CD4-positive, alpha-beta T cell treated with Interleukin-4 for 4 hours (primary cell): ENCODE data around the gene ZBTB34.
A peak's percentile ranks its signal among the peaks of the same experiment; 100 is the strongest.
"Not testable (repeated sequence)": the region's sequence is repeated elsewhere in the genome, so short reads cannot be mapped to it uniquely, and the experiment has no call there.

Source experiments
- DNase-seq: peaks from one replicate; pipeline ENCODE4 v3.0.0-alpha.2; 2020

Gene ZBTB34, protein sequence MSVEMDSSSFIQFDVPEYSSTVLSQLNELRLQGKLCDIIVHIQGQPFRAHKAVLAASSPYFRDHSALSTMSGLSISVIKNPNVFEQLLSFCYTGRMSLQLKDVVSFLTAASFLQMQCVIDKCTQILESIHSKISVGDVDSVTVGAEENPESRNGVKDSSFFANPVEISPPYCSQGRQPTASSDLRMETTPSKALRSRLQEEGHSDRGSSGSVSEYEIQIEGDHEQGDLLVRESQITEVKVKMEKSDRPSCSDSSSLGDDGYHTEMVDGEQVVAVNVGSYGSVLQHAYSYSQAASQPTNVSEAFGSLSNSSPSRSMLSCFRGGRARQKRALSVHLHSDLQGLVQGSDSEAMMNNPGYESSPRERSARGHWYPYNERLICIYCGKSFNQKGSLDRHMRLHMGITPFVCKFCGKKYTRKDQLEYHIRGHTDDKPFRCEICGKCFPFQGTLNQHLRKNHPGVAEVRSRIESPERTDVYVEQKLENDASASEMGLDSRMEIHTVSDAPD

GRCh38 chr9:126860077-126860756 lies at the start of gene ZBTB34:
TSS of gene ZBTB34 (plus strand) at chr9:126860639. CDS start at chr9:126879400, 18,761 bp downstream.
- peak; percentile 53 for DNase-seq

- no peak for DNase-seq
Observed at GRCh38 chr9:126813072-126813471, 47.4 kb upstream of the ZBTB34 start.

- no peak for DNase-seq
Observed at GRCh38 chr9:126814091-126814490, 46.3 kb upstream of the ZBTB34 start.

- not testable (repeated sequence) for DNase-seq
Observed at GRCh38 chr9:126817615-126818014, 42.8 kb upstream of the ZBTB34 start.

DNA sequence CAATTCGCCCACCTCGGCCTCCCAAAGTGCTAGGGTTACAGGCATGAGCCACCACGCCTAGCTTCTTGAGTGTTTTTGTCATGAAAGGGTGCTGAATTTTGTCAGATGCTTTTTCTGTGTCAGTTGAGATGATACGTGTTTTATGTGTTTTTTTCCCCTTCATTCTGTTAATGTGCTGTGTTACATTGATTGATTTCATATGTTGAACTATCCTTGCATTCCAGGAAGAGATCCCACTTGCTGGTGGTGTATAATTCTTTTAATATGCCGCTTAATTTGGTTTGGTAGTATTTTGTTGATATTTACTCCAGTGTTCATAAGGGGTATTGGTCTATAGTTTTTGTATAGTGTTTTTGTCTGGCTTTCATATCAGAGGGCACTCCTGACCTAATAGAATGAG lies 42.0 kb upstream of the ZBTB34 start:
- no peak for DNase-seq

- DNase-seq: no peak
Observed at GRCh38 chr9:126819482-126819881, 41.0 kb upstream of the ZBTB34 start.

GRCh38 chr9:126822278-126822677 lies 38.2 kb upstream of the ZBTB34 start:
- DNase-seq: no peak

GRCh38 chr9:126822873-126823272 lies 37.6 kb upstream of the ZBTB34 start:
- DNase-seq: no peak

- not testable (repeated sequence) for DNase-seq
Observed at GRCh38 chr9:126824052-126824451, 36.4 kb upstream of the ZBTB34 start.

GRCh38 chr9:126827227-126827626 lies 33.2 kb upstream of the ZBTB34 start:
- DNase-seq: no peak

DNA sequence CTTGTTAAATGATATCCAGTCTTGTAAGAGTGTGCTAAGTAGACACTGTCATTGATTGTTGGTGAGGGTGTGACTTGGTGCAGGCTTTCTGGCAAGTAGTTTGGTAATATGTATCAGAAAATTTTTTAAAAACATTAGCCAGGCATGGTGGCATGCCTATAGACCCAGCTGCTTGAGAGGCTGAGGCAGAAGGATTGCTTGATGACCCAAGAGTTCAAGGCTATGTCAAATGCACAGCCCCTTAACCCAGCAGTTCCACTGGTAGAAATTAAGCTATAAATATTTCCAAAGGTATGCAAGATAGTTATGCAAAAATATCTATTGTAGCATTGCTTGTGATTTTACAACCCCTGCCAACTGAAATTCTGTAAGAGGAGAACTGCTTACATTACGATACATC lies 31.4 kb upstream of the ZBTB34 start:
- DNase-seq: no peak

- DNase-seq: no peak
Observed at GRCh38 chr9:126830827-126831226, 29.6 kb upstream of the ZBTB34 start.

DNA sequence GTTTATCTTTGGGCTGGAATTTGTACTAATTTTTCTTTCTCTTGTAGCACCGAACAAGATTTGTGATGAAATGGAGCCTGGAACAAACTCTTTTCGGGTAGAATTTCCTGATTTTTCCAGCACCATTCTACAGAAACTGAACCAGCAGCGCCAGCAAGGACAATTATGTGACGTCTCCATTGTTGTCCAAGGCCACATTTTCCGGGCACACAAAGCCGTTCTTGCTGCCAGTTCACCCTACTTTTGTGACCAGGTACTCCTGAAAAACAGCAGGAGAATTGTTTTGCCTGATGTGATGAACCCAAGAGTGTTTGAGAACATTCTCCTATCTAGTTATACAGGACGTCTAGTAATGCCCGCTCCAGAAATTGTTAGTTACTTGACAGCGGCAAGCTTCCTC lies 28.0 kb upstream of the ZBTB34 start:
- no peak for DNase-seq

DNA sequence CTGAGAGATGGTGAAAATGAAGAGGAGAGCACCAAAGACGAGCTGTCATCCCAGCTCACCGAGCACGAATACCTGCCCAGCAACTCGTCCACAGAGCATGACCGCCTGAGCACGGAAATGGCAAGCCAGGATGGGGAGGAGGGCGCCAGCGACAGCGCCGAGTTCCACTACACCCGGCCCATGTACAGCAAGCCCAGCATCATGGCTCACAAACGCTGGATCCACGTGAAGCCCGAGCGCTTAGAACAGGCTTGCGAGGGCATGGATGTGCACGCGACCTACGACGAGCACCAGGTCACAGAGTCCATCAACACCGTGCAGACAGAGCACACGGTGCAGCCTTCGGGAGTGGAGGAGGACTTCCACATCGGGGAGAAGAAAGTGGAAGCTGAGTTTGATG lies 27.4 kb upstream of the ZBTB34 start:
- DNase-seq: no peak

- no peak for DNase-seq
Observed at GRCh38 chr9:126833710-126834345, 26.6 kb upstream of the ZBTB34 start.

- no peak for DNase-seq
Observed at GRCh38 chr9:126834672-126835071, 25.8 kb upstream of the ZBTB34 start.

DNA sequence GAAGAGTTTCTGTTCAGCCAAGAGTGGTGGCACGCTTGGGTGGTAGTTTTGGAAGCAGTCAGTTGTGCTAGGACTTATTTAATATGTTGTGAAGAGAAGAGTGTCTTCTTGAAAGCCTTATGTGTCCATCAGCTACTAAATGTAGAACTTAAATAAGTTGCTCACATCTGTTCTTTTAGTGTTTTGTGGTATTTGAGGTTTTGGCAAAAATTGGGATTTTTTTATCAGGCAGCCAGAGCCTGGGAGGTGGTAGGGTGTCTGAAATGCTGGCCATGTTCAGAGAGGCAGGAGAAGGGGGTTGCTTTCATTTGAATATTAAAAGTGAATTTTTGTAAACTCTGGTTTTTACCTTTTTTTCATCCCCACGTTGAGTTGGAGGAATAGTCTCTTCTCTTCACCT lies 24.2 kb upstream of the ZBTB34 start:
- DNase-seq: no peak

DNA sequence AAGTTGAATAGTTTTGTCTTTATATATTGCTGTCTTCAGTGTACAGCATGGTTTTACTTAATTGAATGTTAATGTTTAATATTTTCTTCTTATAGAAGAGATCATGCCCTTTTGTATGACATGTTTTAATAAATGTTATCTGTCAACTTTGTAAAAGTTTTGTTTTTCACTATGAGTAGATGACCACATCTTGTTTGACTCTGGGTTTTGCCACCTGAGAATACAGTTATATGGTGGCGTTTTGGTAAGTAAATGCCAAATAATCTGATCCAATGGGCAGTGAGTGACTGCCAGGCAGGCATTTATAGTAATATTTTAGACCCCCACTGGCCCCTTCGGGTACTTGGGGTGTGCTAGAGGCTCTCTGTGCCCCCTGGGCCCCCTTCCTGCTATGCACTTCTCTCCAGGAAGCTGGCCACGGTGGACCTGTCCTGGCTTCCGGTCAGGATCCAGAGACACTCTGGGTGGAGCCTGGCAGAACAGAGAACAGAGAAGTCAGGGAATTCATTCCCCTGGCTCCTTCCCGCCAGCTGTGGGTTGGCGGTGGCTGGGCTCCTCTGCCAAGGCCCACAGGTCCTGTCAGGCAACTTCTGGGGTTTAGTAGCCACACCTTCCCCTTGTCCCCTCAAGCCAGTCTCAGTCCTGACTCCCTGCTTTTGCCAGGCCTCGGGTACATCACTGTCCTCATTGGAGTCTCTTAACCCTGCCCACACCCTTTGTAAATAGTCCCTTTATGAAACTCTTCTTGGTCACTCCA lies 22.2 kb upstream of the ZBTB34 start:
- DNase-seq: no peak

- no peak for DNase-seq
Observed at GRCh38 chr9:126838895-126839294, 21.5 kb upstream of the ZBTB34 start.

DNA sequence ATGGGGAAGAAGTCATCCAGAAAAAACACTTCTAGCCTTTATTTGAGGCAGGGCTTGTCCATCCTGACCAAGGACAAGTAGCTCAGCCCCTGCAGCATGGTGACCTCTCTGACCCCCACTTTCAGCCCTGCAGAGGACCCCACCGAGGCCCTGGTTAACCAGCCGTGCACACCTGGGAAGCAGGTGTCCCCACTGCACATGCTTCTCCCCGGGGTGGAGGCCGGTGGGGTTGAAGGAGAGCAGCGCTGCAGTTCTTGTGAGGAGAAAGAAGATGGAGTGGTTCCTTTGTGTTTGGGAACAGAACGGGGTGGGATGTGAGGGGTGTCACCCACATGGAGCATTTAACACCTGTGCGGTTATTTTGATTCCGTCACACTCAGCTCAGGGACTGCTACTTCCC lies 21.1 kb upstream of the ZBTB34 start:
- DNase-seq: no peak

DNA sequence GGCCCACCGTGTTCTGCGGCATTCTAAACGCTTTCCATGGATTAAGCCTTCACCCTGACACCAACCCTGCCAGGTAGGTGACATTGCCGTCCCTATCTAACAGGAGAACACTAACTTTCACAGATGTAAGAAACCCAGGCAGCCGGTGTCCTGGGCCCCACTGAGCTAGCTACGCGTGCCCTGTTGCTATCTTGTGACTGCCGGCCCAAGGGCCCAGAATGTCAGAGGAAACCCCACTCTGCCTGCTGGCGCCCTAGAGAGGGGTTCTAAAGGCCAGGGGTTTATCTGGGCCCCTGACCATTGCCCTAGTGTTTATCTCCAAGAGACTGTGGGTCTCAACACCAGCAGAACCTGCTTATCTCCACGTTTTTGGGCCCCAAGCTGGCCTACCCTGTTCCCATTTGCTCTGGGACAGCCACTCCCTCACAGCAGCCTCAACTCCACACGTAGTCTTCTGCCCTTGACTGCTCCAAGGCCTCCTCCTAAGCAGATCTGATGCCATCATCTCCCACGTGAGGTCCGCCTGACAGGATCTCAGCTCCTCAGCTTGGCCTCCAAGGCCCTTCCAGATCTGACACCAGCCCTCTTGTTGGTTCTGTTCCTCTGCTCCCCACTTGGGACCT lies 18.1 kb upstream of the ZBTB34 start:
- no peak for DNase-seq

DNA sequence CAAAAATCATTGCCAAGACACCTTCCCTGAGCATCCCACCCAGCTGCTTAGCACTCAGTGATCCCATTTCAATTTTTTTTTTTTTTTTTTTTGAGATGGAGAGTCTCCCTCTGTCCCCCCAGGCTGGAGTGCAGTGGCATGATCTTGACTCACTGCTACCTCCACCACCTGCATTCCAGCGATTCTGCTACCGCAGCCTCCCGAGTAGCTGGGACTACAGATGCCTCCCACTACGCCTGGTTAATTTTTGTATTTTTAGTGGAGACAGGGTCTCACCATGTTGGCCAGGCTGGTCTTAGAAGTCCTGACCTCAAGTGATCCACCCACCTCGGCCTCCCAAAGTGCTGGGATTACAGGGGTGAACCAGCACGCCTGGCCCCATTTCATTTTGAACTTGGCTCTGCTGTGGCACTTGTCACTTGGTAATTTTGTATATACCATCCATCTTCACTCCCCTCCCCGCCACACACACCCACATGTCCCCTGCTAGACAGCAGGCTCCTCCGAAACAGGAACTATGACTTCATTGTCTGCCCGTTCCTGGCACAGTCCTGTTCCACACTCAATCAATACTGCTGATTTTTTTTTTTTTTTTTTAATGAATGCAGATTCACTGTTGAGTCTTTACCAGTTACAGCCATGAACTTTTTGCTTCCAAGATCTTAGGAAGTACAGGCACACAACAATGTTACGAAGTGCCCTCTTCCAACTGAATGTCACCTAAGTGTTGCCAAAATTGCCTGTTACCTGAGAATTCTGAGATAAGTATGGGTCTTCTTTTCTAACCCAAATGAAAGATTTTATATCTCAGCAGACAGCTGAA lies 17.3 kb upstream of the ZBTB34 start:
- no peak for DNase-seq
